DOHH2 (cell line): ENCODE results near the gene ALDH1L2.

ENCODE experiments used
- EZH2phosphoT487 ChIP-seq: fragments of 200-600 bp; sonication (generic); IDR thresholded peaks from 2 replicates; pipeline ENCODE4 v1.6.1; 2017; ENCODE audit warnings: borderline replicate concordance, mild to moderate bottlenecking, antibody characterized with exemption, low read length, moderate library complexity, mixed read lengths
- TF ChIP-seq, protein P1 (sequence below): fragments of 200-600 bp; sonication (generic); IDR thresholded peaks from one replicate; pipeline ENCODE4 v1.5.1; 2014; ENCODE audit warnings: antibody characterized with exemption, mild to moderate bottlenecking, low read depth, low read length; ENCODE audit not compliant: poor library complexity, severe bottlenecking

DNA sequence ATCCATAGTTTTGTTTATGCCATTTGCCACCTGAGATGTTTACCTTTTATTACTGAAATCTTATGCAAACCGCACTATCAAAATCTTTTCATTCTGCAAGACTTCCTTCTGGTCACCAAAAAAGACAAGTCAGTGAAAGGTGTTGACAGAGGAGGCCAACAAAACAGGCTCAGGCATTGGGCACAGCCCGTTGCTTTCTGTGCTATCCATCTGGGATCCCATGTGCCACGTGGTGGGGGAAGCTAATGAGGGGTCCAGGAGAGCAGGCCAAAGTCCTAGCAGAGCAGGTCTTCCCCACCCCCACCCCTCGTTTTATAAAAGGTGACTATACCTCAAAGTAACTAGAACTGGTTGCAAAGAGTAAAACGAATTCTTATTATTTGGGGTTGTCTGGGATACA lies 1.2 kb downstream of the ALDH1L2 start:
- TF ChIP-seq, protein P1, sequence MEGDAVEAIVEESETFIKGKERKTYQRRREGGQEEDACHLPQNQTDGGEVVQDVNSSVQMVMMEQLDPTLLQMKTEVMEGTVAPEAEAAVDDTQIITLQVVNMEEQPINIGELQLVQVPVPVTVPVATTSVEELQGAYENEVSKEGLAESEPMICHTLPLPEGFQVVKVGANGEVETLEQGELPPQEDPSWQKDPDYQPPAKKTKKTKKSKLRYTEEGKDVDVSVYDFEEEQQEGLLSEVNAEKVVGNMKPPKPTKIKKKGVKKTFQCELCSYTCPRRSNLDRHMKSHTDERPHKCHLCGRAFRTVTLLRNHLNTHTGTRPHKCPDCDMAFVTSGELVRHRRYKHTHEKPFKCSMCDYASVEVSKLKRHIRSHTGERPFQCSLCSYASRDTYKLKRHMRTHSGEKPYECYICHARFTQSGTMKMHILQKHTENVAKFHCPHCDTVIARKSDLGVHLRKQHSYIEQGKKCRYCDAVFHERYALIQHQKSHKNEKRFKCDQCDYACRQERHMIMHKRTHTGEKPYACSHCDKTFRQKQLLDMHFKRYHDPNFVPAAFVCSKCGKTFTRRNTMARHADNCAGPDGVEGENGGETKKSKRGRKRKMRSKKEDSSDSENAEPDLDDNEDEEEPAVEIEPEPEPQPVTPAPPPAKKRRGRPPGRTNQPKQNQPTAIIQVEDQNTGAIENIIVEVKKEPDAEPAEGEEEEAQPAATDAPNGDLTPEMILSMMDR, result no peak
- TF ChIP-seq EZH2phosphoT487, result no peak
